HG02884 (cell line): Measurements from ENCODE around the gene CD300LG.
"Not testable (repeated sequence)": the region's sequence is repeated elsewhere in the genome, so short reads cannot be mapped to it uniquely, and the experiment has no call there.

Source experiments
- ATAC-seq: cut with Tn5 transposase; IDR thresholded peaks from one replicate; pipeline ENCODE4 v1.9.1; 2021; ENCODE audit warnings: mild to moderate bottlenecking, moderate library complexity; ENCODE audit not compliant: unreplicated experiment

CD300LG gene

GRCh38 chr17:43852571-43852970 is 5.6 kb downstream of the CD300LG start:
- no peak for ATAC-seq

- no peak for ATAC-seq
Observed at GRCh38 chr17:43853546-43853945, 6.6 kb downstream of the CD300LG start.

DNA sequence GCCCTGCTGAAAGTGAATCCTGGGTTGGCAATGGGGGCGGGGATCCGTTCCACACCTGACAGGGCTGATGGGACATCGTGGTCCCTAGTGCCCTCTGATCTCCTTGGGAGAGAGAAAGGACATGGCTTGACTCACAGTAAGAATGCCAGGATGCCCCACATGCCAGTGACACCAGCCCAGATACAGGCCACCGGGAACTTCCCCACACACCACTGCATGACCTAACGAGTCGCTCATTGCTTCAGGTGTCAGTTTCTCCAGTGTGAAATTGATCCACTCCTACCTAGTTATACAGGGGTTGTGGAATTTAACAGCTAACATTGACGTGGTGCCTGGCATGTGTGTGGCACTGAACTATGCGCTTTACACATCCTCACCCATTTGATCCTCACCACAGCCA is 7.5 kb downstream of the CD300LG start:
- no peak for ATAC-seq

DNA sequence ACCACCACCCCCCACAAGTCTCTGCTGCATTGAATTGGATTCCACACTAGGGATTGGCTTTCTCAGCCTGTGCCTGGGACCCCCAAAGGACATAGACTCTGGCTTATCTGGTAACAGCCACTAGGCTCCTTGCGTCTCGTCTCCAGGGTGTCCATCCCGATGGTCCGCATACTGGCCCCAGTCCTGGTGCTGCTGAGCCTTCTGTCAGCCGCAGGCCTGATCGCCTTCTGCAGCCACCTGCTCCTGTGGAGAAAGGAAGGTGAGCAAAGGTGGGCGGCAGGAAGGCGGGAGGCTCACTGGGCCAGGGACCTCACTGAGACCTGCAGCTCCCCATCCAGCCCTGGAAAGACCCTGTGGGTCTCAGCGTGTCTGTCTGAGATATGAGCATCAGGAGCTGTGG is 8.1 kb downstream of the CD300LG start:
- ATAC-seq, result no peak

DNA sequence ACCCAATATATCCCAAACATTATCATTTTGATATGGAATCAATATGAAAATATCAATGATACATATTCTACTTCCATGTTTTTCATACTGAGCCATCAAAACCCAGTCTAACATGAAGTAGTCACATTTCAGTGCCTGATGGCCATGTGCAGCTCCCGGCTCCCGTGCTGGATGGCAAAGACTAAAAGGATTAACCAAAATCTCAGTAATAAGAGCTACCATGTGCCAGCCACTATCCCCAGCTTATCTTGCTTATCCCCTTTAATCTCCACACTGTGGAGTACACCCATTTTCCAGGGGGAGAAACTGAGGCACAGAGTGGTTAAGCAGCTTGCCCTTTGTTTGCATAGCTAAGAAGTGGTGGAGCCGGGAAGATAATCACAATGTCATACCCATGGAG is 9.2 kb downstream of the CD300LG start:
- no peak for ATAC-seq

DNA sequence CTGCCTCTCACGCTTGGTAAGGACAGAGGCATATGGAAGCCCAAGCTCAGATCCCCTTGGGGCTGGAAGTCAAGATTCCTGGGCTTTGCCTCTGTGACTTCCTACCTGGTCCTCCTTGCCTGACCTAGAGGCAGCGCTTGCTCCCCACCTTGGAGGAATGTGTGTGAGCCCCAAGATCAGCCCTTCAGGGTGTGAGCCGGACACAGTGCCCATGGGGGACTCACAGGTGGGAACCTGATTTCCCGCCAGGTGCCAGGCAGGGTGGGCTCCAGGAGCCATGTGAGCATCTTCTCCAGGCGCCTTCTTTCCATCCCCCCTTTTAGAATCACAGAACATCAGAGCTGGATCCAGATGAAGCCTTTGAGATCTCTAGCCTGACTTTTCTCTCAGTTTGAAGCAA is 10.2 kb downstream of the CD300LG start:
- ATAC-seq, result no peak

DNA sequence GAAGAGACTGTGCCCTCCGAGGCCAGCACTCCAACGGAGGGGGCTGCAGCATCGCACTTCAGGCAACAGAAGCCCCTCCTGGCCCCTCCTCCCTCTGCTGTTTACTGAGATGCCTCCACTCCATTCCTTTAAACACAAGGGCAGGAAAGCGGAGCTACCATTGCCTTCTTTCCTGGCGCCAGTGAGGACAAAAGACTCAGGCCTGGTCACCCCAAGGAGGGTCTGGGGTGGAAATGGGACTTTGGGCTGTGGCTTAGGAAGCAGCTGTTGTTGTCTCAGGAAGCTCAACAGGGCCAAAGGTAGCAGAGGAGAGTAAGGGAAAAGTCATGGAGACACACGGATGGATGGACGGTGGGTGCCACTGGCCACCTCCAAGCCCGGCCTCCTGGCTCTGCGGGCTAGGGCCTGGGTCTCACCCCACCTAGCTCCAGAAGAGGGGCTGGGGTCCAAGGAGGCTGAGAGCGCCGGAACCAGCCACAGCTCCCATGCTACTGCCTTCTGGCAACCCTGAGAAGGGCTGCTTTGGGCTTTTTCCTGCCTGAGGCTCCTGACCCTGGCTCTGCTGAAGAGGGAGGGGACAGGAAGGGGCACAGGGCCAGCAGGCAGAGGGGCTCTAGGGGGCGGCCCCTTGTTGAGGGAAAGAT is 11.1 kb downstream of the CD300LG start:
- ATAC-seq, result no peak

GRCh38 chr17:43860077-43860725 is 13.2 kb downstream of the CD300LG start:
- no peak for ATAC-seq

DNA sequence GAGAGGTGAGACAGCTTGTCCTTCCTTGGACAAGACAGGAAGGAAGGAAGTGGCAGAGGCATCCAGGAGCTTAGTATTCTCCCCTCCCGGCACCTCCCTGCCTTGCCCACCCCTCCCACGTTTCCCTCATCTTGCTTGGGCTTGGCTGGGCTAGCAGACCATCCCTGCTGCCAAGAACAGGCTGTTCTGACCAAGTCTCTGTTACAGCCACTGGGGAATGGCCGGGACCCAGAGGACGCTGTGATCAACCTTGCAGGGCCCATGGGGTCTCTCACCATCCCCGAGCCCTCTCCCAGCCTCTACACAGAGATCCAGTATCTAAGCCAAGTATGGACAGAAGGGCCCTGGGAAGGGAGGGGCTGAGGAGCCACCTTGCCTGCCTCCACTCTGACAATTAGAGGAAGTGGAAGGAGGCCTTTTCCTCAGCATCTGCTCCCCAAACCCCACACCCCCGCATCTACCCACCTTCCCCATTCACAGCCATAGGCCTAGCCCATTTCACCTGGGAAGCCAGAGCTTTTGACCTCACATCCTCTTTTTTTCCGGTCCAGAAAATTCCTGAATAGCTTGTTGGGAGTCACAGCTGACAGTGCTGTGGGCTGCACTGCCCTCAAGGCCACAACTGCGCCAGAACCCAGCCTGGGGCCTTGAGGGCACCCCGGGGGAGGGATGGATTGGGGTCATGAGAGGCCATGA is 14.1 kb downstream of the CD300LG start:
- ATAC-seq, result no peak

- no peak for ATAC-seq
Observed at GRCh38 chr17:43861960-43862359, 15.0 kb downstream of the CD300LG start.

- no peak for ATAC-seq
Observed at GRCh38 chr17:43864161-43864984, 17.4 kb downstream of the CD300LG start.

- no peak for ATAC-seq
Observed at GRCh38 chr17:43868226-43868994, 21.4 kb downstream of the CD300LG start.

DNA sequence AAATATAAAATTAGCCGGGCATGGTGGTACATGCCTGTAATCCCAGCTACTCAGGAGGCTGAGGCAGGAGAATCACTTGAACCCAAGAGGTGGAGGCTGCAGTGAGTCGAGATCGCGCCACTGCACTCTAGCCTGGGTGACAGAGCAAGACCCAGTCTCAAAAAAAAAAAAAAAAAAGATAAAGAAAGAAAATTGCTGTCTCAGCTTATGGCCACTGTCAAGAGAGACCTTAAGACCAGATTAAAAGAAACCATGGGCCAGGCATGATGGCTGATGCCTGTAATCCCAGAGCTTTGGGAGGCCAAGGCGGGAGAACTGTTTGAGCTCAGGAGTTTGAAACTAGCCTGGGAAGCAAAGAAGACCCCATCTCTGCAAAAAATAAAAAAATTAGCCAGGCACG is 22.1 kb downstream of the CD300LG start:
- ATAC-seq, result not testable (repeated sequence)

- no peak for ATAC-seq
Observed at GRCh38 chr17:43871946-43872690, 25.1 kb downstream of the CD300LG start.

- ATAC-seq, result no peak
Observed at GRCh38 chr17:43873091-43873490, 26.1 kb downstream of the CD300LG start.

GRCh38 chr17:43873815-43874214 is 26.8 kb downstream of the CD300LG start:
- ATAC-seq, result no peak

DNA sequence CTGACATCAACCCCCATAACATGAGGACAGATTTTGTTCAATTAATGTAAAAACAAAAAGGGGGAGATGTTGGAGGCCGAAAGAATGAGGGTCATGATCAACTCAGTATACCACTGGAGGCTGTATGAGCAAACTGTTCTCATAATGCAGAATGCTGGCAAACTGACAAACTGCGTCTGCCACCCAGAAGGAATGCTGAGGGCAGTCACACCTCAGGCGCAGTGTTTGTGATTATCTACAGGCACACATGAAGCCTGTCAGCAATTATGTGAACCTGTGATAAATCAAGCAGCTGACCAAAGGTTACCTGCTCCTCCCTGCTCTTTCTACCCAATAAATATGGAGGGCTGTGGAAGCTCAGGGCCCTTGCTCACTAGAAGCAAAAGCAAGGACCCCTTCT is 27.3 kb downstream of the CD300LG start:
- ATAC-seq, result no peak

GRCh38 chr17:43875476-43876147 is 28.6 kb downstream of the CD300LG start:
- ATAC-seq, result no peak

DNA sequence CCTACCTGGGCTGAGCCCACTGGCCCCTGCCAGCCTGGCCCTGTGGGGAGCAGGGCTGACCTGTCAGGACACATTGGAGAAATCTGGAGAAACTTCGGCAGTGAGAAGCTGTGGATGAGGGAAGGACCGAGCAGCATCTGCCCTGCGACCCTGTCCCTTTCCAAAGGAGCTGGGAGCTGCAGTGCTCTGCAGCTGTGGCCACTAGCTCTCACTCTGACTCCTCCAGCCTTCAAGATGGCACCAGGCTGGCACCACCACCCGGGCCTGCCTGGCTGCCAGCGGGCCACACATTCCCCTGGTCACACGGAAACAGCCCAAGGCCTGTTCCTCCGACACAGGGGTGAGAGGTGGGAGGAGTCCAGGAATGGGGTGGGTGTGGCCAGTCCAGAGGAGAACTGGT is 30.1 kb downstream of the CD300LG start:
- ATAC-seq, result no peak
